ENCODE results near the gene TAOK3.
"Not testable (repeated sequence)": the region's sequence is repeated elsewhere in the genome, so short reads cannot be mapped to it uniquely, and the experiment has no call there.

TAOK3 gene

GRCh38 chr12:118144499-118144898 lies 228.2 kb downstream of the TAOK3 start:
- DNase-seq (ENCODE audit: low read depth) = no peak
- TF ChIP-seq, protein P1, sequence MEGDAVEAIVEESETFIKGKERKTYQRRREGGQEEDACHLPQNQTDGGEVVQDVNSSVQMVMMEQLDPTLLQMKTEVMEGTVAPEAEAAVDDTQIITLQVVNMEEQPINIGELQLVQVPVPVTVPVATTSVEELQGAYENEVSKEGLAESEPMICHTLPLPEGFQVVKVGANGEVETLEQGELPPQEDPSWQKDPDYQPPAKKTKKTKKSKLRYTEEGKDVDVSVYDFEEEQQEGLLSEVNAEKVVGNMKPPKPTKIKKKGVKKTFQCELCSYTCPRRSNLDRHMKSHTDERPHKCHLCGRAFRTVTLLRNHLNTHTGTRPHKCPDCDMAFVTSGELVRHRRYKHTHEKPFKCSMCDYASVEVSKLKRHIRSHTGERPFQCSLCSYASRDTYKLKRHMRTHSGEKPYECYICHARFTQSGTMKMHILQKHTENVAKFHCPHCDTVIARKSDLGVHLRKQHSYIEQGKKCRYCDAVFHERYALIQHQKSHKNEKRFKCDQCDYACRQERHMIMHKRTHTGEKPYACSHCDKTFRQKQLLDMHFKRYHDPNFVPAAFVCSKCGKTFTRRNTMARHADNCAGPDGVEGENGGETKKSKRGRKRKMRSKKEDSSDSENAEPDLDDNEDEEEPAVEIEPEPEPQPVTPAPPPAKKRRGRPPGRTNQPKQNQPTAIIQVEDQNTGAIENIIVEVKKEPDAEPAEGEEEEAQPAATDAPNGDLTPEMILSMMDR (IDR thresholded peaks at IDR 0.05; ENCODE audit: control insufficient read depth, extremely low read depth, insufficient read depth) = no peak
- H3K4me3 ChIP-seq (ENCODE audit: low read depth, low read length) = no peak overlapping the region

- DNase-seq (ENCODE audit: low read depth) = no peak
- no peak overlapping the region for H3K4me3 ChIP-seq (ENCODE audit: low read depth, low read length)
- TF ChIP-seq, protein P1 (IDR thresholded peaks at IDR 0.05; ENCODE audit: control insufficient read depth, extremely low read depth, insufficient read depth) = no peak
These were observed 231.9 kb downstream of the TAOK3 start for GRCh38 chr12:118140825-118141224.

GRCh38 chr12:118137148-118137678 lies 235.5 kb downstream of the TAOK3 start:
- peak overlapping the region; percentile 93 for H3K4me3 ChIP-seq (ENCODE audit: low read depth, low read length)
- DNase-seq (ENCODE audit: low read depth) = no peak
- TF ChIP-seq, protein P1 (IDR thresholded peaks at IDR 0.05; ENCODE audit: control insufficient read depth, extremely low read depth, insufficient read depth) = no peak

DNA sequence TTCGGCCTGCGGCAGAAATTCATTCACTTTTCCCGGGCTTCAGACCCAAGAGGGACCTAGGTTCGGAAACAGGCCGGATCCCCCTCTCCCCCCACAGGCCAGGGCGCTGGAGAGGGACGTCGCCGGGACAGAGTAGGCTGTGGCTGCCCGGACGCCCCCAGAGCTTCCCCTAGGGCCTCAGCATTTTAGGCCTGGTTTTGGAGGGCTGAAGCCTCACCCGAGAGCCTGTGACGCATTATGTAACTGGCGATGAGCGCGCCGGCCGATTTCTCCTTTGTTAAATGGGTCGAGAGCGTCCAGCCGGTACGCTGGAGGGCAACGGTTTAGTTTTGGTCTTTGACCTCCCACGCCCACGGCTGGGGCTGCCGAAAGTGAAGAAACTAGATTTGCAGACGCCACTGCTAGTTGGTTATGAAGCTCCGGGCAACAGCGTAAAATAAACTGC lies 236.1 kb downstream of the TAOK3 start:
- peak overlapping the region; percentile 93 for H3K4me3 ChIP-seq (ENCODE audit: low read depth, low read length)
- no peak for DNase-seq (ENCODE audit: low read depth)
- TF ChIP-seq, protein P1 (IDR thresholded peaks at IDR 0.05; ENCODE audit: control insufficient read depth, extremely low read depth, insufficient read depth) = no peak

DNA sequence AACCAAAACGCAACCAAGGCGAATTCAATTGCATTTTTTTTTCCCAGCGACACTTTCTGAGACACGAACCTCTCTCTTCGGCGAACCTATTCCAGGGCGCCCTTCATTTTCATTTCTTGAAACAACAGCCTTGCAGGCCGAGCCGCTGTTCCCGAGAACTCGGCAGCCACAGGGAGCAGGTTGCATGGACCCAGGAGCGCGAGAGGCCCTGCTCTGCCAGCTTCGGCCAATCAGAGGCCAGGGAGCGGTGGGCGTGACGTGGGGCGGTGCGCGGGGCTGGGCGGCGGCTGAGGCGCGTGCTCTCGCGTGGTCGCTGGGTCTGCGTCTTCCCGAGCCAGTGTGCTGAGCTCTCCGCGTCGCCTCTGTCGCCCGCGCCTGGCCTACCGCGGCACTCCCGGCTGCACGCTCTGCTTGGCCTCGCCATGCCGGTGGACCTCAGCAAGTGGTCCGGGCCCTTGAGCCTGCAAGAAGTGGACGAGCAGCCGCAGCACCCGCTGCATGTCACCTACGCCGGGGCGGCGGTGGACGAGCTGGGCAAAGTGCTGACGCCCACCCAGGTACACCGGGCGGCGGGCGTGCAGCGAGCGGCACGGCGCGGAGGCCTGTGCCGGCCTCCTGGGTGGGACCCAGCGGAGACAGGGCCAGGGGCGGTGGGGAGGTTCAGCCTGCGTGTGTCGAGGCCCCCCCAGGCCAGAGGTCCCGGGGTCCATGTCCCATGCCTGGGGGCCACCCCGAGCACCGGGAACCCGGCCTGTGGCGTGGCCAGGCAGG lies 236.7 kb downstream of the TAOK3 start, which contains the start of gene PEBP1:
TSS of gene PEBP1 (plus strand) at position 337 of the 771 bp plus-strand sequence. CDS start at position 423, 86 bp downstream.
- TF ChIP-seq, protein P1 (IDR thresholded peaks at IDR 0.05; ENCODE audit: control insufficient read depth, extremely low read depth, insufficient read depth) = 0 out of 2 replicates have a peak, but pooled peaks have one; percentile 6
- peak; percentile 83 for DNase-seq (ENCODE audit: low read depth)
- peak within 1 kb of the TSS; percentile 93 for H3K4me3 ChIP-seq (ENCODE audit: low read depth, low read length)

DNA sequence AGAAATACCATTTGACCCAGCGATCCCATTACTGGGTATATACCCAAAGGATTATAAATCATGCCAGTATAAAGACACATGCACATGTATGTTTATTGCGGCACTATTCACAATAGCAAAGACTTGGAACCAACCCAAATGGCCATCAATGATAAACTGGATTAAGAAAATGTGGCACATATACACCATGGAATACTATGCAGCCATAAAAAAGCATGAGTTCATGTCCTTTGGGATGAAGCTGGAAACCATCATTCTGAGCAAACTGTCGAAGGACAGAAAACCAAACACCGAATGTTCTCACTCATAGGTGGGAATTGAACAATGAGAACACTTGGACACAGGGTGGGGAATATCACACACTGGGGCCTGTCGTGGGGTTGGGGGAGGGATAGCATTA lies 243.3 kb downstream of the TAOK3 start:
- not testable (repeated sequence) for H3K4me3 ChIP-seq (ENCODE audit: low read depth, low read length); DNase-seq (ENCODE audit: low read depth)

GRCh38 chr12:118127867-118128266 lies 244.8 kb downstream of the TAOK3 start:
- no peak for DNase-seq (ENCODE audit: low read depth)
- H3K4me3 ChIP-seq (ENCODE audit: low read depth, low read length) = no peak overlapping the region
- TF ChIP-seq, protein P1 (IDR thresholded peaks at IDR 0.05; ENCODE audit: control insufficient read depth, extremely low read depth, insufficient read depth) = no peak
